ENCODE results near the gene WDR73. TPM values are rescaled to one million over a fixed set of nuclear protein-coding genes. Genes with fewer than 3 reads are reported as not detected.
A peak's percentile ranks its signal among the peaks of the same experiment; 100 is the strongest.

WDR73 gene
- total and polyA plus RNA-seq, 2 donors (not counting 1 experiment from before 2014, with no cell fraction given) = 16.8 to 38.3 TPM

GRCh38 chr15:84631706-84632272, 22.3 kb downstream of the WDR73 start:
- Histone ChIP-seq H3K27ac (ENCODE audit: insufficient read depth, low read length) (peak overlapping the region; percentile 77), H3K79me2 (ENCODE audit: control insufficient read depth, insufficient read depth, low read length) (peaks cover 12% of the 10 kb centered on the region), H3K4me2 (ENCODE audit: extremely low read depth, insufficient read depth, low read length) (peak overlapping the region; percentile 97), H3K27me3 (ENCODE audit: control insufficient read depth, insufficient read depth, low read length) (no peaks in the 10 kb centered on the region), H3K4me3 (replicated peaks in 1 of 4; ENCODE audit: control extremely low read depth in 1 of 4, insufficient read depth in 1 of 4, low read depth in 3 of 4, low read length in 4 of 4) (peak overlapping the region; percentile 69 to 86 (median 78)), H3K9ac (ENCODE audit: insufficient read depth, low read length) (peak overlapping the region; percentile 38), H2AFZ (ENCODE audit: low read length) (peak overlapping the region; percentile 94), H4K20me1 (ENCODE audit: control insufficient read depth, extremely low read depth, insufficient read depth, low read length) (no peaks in the 10 kb centered on the region), H3K9me3 (ENCODE audit: control insufficient read depth, insufficient read depth, low read depth, low read length) (no peaks in the 10 kb centered on the region), H3K4me1 (ENCODE audit: control insufficient read depth, extremely low read depth, insufficient read depth, low read length) (peaks cover 9% of the 10 kb centered on the region), H3K36me3 (ENCODE audit: control insufficient read depth, insufficient read depth, low read length) (no peaks in the 10 kb centered on the region)
- no peak for TF ChIP-seq CTCF (conservative IDR thresholded peaks at IDR 0.05 in 1 of 2, IDR thresholded peaks at IDR 0.05 in 1 of 2; ENCODE audit: low read depth in 1 of 2, low read length in 2 of 2)
- no peak for TF ChIP-seq EZH2 (IDR thresholded peaks at IDR 0.05; ENCODE audit: low read length, missing control alignments)
- DNase-seq (ENCODE audit: low read depth in 2 of 2) = no peak

DNA sequence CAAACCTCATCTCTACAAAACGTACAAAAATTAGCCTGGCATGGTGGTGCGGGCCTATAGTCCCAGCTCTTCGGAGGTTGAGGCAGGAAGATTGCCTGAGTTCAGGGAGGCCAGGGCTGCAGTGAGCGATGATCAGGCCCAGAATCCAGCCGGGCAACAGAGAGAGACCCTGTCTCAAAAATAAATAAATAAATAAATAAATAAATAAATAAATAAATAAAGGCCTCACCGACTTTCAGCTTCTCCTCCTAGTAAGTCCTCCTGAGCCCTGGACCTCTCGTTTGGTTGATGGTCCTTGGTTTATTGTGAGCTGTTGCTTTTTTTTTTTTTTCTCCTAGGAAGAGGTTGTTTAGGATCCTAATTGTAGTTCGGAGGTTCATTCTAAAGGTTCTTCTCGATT, 25.1 kb downstream of the WDR73 start:
- no peak overlapping the region for H3K27ac ChIP-seq (ENCODE audit: insufficient read depth, low read length)
- H3K4me2 ChIP-seq (ENCODE audit: extremely low read depth, insufficient read depth, low read length) = no peak overlapping the region
- TF ChIP-seq EZH2 (IDR thresholded peaks at IDR 0.05; ENCODE audit: low read length, missing control alignments) = no peak
- no peak for TF ChIP-seq CTCF (conservative IDR thresholded peaks at IDR 0.05 in 1 of 2, IDR thresholded peaks at IDR 0.05 in 1 of 2; ENCODE audit: low read depth in 1 of 2, low read length in 2 of 2)
- no peak overlapping the region for H3K4me3 ChIP-seq (replicated peaks in 1 of 4; ENCODE audit: control extremely low read depth in 1 of 4, insufficient read depth in 1 of 4, low read depth in 3 of 4, low read length in 4 of 4)
- H3K9ac ChIP-seq (ENCODE audit: insufficient read depth, low read length) = no peak overlapping the region
- H2AFZ ChIP-seq (ENCODE audit: low read length) = no peak overlapping the region
- H3K27me3 ChIP-seq (ENCODE audit: control insufficient read depth, insufficient read depth, low read length) = no peaks in the 10 kb centered on the region
- no peaks in the 10 kb centered on the region for H3K9me3 ChIP-seq (ENCODE audit: control insufficient read depth, insufficient read depth, low read depth, low read length)
- no peaks in the 10 kb centered on the region for H3K36me3 ChIP-seq (ENCODE audit: control insufficient read depth, insufficient read depth, low read length)
- H3K79me2 ChIP-seq (ENCODE audit: control insufficient read depth, insufficient read depth, low read length) = peaks cover 8% of the 10 kb centered on the region
- no peaks in the 10 kb centered on the region for H4K20me1 ChIP-seq (ENCODE audit: control insufficient read depth, extremely low read depth, insufficient read depth, low read length)
- peaks cover 5% of the 10 kb centered on the region for H3K4me1 ChIP-seq (ENCODE audit: control insufficient read depth, extremely low read depth, insufficient read depth, low read length)
- DNase-seq (ENCODE audit: low read depth in 2 of 2) = no peak

GRCh38 chr15:84625123-84625522, 29.0 kb downstream of the WDR73 start:
- DNase-seq (ENCODE audit: low read depth in 2 of 2) = no peak
- Histone ChIP-seq H3K27me3 (ENCODE audit: control insufficient read depth, insufficient read depth, low read length) (no peaks in the 10 kb centered on the region), H3K4me1 (ENCODE audit: control insufficient read depth, extremely low read depth, insufficient read depth, low read length) (no peaks in the 10 kb centered on the region), H3K4me2 (ENCODE audit: extremely low read depth, insufficient read depth, low read length) (no peak overlapping the region), H3K79me2 (ENCODE audit: control insufficient read depth, insufficient read depth, low read length) (no peaks in the 10 kb centered on the region), H4K20me1 (ENCODE audit: control insufficient read depth, extremely low read depth, insufficient read depth, low read length) (no peaks in the 10 kb centered on the region), H3K4me3 (replicated peaks in 1 of 4; ENCODE audit: control extremely low read depth in 1 of 4, insufficient read depth in 1 of 4, low read depth in 3 of 4, low read length in 4 of 4) (no peak overlapping the region), H3K27ac (ENCODE audit: insufficient read depth, low read length) (no peak overlapping the region), H3K9me3 (ENCODE audit: control insufficient read depth, insufficient read depth, low read depth, low read length) (peaks cover 6% of the 10 kb centered on the region), H3K36me3 (ENCODE audit: control insufficient read depth, insufficient read depth, low read length) (peaks cover 3% of the 10 kb centered on the region), H3K9ac (ENCODE audit: insufficient read depth, low read length) (no peak overlapping the region), H2AFZ (ENCODE audit: low read length) (no peak overlapping the region)
- TF ChIP-seq CTCF (conservative IDR thresholded peaks at IDR 0.05 in 1 of 2, IDR thresholded peaks at IDR 0.05 in 1 of 2; ENCODE audit: low read depth in 1 of 2, low read length in 2 of 2) (no peak), EZH2 (IDR thresholded peaks at IDR 0.05; ENCODE audit: low read length, missing control alignments) (no peak)
